Hematopoietic multipotent progenitor cell (in vitro differentiated cells): ENCODE data around the gene ARHGAP44. TPM values are rescaled to one million over a fixed set of nuclear protein-coding genes. Genes with fewer than 3 reads are reported as not detected.

ENCODE experiments used
- DNase-seq, 3 donors: peaks; one replicate each; pipeline ENCODE4 v3.0.0-alpha.2; 2011 to 2015; ENCODE audit warnings: low read depth in 2 of 3, low spot score in 2 of 3
- total RNA-seq: library from RNA; depleted of rRNA; stranded (reverse); fragments of >200 nt; gene quantifications from one replicate; pipeline ENCODE4 v1.2.3, GENCODE V29; 2012

ARHGAP44 gene, protein sequence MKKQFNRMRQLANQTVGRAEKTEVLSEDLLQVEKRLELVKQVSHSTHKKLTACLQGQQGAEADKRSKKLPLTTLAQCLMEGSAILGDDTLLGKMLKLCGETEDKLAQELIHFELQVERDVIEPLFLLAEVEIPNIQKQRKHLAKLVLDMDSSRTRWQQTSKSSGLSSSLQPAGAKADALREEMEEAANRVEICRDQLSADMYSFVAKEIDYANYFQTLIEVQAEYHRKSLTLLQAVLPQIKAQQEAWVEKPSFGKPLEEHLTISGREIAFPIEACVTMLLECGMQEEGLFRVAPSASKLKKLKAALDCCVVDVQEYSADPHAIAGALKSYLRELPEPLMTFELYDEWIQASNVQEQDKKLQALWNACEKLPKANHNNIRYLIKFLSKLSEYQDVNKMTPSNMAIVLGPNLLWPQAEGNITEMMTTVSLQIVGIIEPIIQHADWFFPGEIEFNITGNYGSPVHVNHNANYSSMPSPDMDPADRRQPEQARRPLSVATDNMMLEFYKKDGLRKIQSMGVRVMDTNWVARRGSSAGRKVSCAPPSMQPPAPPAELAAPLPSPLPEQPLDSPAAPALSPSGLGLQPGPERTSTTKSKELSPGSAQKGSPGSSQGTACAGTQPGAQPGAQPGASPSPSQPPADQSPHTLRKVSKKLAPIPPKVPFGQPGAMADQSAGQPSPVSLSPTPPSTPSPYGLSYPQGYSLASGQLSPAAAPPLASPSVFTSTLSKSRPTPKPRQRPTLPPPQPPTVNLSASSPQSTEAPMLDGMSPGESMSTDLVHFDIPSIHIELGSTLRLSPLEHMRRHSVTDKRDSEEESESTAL
- 0.27 TPM for total RNA-seq

DNA sequence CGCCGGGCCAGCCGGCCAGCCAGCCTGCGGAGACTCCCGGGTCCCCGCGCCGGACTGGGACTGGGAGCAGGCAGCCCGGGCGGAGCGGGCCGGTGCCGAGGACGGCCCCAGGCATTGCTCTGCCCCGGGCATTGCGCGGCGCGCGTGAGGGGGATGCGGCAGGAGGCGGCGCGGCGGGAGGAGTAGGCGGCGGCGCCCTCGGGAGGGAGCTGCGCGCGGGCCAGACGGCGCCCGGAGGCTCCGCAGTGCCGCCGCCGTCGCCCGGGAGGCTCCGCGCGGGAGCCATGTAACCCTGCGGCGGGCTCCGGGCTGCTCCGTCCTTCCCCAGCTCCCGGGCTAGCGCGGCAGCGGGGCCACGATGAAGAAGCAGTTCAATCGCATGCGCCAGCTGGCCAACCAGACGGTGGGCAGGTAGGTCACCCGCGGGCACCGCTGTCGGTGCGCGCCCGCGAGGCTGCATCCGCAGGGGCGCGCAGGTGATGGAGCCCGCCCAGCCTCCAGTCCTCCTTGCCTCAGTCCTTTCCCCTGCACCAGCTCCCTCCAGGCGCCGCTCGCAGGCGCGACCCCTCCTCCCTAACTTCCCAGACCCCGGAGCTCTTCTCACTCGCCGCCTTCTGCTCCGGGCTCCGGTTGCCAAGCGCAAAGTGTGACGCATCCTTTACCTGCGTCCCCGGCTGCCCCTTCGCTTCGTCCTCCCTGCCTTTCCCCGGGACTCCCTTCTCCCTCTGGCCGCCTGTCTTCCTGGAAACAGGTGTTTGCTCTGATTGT lies at the start of gene ARHGAP44:
Gene ARHGAP44 (plus strand): TSS at position 18 of the 768 bp plus-strand sequence. CDS start 341 bp downstream, at position 359.
- peak in 2 of 3 donors; percentile 23 to 42 for DNase-seq

DNA sequence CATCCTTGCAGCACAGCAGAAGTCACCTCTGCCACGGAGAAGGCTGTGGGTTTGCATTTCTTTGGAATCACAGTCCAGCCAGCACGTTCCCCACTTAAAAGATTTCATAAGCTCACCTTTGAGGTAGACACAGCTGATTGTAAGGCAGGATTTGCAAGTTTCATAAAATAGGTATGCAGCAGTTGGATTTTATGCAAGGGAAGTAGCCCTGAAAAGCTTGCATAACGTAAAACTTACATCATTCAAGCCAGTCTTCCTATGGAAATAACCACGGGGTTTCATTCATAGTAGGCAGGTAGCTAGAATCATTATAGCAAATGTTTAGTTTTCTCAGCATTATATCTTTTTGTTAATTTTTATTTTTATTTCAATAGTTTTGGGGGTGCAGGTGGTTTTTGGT lies 49.8 kb upstream of the ARHGAP44 start:
- no peak for DNase-seq

DNA sequence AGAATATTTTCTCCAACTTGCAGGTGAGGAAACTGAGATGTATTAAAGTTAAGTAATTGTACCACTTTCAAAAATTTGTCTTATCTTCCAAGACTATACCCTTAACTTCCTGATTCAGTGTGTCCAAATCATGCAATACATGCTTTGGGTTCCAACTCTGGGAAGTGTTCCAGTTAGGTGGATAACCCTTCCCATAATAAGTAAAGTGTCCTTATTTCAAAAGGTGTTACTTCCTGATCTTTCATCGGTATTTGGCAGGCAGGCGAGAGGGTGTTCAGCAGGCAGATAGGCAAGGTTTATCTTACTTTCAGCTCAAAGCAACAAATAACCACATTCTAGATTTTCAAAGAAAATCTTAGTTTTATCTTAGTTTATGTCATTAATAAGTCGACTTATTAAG lies 46.3 kb upstream of the ARHGAP44 start:
- no peak for DNase-seq

DNA sequence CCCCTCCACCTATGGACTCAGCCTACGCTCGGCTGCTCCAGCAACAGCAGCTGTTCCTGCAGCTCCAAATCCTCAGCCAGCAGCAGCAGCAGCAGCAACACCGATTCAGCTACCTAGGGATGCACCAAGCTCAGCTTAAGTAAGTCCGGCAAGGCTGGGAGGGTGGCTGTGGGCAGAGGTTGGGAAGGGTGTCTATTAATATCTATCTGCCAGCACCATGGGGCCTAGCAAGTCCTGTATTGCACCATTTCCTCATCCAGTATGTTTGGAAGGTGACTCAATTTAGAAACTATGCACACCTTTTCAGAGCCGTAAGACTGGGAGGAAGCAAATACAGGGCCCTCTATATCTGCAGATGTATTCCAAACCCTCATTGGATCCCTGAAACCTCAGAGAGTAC lies 45.0 kb upstream of the ARHGAP44 start:
- DNase-seq = no peak

DNA sequence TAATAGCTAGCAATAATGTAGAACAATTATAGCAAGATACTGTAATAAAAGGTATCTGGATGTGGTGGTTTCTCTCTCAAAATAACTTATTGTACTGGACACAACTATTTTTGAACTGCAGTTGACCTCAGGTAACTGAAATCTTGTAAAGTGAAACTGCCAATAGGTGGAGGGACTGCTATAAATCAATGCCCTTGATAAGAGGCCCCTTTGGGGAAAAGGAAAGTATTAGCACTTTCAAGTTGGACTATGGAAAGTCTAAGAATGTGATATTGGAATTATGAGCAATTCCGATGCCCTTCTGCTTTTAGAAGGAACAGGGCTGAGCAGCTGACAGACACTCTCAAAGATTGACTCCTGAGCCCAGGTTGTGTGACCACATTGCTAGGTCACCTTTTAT lies 44.5 kb upstream of the ARHGAP44 start:
- DNase-seq = no peak

DNA sequence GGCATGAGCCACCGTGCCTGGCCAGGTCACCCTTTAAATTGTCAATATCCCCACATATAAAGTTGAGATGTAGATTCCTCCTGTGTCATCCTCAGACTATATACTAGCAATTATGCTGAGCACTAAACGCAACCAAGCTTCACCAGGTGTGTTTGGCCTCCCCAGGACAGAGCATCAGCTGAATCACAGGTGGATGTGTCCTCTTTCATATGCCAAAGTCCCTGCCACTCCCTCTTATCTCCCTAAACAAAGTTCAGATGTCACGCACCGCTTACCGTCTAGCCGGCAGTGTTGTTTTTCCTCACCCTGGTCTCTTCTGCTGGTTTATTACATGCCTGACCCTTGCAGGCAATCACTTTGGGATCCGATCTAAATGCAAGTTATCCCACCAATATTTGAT lies 43.8 kb upstream of the ARHGAP44 start:
- DNase-seq = no peak

DNA sequence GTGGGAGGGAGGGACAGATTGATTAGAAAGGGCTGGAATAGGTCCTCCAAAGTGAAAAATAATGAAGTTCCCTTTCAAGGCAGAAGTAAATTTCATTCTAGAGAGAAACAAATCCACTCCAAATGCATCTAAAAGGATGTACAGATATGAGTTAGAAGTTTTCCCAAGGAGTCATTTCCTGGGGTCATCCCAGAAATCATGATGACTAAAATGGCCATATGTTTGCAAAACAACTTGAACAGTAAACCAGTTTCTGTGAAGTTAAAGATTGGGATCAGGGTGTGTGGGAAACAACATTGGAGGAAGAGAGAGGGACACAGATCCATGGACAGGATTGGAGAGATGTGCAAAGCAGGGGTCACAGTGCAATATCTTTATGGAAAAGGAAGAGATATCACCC lies 32.5 kb upstream of the ARHGAP44 start:
- DNase-seq = no peak

DNA sequence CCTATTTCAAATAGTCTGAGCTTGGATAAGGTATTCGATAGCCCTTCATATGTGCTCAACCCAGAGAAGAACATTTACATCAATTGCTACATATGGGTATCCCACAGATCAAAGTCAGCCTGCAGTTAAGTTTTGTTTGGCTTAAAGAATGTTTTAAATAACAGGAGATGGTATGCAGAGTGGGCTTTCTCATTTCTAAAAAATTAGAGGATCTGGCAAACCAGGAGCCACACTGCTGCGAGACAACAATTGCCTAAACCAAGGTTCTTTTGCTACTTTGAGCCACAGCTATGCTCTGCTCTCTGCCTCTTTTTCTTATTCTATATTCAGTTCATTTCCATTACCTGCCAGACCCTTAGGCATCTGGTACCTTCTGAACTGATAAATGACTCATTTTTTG lies 30.2 kb upstream of the ARHGAP44 start:
- DNase-seq = no peak

DNA sequence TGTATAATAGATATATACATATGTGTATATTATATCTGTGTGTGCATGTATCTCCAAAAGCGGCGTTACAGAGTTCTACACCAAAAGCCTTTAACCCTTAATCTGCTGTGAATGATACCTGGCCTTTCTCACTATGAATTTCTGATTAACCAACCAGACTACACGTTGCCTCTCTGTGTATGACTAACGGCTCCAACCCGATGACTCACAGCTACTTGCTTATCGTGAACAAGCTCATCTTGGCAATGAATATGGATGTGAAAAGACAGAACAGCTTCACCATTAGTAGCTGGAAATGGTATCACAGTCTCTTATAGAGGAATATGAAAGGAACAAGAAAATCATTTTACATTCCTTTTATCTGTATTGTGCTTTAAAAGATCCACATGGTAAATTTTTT lies 23.8 kb upstream of the ARHGAP44 start:
- DNase-seq = no peak

DNA sequence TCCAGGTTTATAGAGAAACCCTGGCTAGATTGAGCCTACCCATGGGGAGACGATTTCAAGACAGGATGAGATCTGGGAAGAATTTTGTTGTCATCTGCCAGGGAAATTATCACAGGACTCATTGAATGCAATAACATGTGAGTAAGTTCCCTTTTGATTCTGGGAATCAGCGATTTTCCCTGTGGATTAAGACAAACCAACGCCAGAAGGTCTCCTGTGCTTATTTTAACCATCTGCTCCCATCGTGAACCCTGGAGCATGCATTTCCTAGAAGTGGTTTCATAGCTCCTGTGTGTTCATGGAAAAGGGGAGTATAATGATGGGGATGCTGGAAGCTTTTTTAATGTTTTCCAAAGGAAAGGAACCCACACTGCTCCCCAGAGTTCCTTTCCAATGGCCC lies 21.0 kb upstream of the ARHGAP44 start:
- DNase-seq = no peak

DNA sequence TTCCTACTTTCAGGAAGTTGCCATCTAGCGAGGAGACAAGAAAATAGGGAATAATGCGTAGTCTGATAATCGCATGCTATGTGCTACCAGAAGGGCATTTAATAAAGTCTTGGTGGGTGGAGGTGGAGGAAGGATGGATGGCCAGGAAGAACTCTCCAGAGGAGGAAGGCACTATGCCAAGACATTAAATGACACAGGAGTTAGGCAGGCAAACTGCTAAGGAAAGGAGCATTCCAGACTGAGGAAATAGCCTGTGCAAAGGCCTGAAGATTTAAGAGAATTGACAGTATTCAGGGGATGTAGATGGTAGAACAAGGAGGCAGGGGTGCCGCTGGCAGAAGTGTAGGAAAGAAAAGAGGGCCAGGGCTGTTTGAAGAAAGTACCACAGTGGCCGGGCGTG lies 19.3 kb upstream of the ARHGAP44 start:
- no peak for DNase-seq

DNA sequence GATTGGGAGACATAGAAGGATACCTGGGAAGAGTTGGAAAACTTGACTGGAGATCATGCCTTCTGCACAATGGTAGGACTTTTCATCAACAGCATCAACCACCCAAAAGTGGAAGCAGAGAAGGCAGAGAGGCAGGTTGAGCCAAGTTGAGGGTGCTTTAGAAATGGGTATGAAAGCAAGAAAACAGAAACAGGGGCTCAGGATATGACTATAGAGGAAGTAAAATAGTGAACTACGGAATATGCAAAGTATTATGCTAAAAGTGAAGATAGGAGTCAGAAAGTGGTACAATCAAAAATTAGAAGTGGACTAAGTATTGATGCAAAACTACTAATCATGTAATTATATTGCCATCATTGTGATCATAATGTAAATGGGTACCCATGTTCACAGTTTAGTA lies 16.1 kb upstream of the ARHGAP44 start:
- no peak for DNase-seq

DNA sequence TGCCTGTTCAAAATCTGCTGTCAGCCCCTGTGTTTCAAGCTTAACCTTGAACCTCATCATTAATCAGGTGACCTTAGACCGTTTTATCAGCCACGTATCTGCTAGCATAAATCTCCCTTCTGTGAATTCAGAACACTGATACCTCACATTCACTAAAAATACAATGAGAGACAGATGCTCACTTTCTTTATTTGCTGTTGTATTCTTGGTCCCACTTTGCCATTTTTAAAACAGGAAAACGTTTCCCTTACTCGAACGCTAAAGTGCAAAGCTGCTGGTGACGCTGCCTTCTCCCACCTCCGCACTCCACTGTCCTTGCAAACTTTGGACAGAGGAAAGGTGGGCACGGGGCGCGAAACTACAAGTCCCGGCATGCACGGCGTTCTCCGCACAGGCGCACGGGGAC lies 220 bp upstream of the ARHGAP44 start:
- no peak for DNase-seq

DNA sequence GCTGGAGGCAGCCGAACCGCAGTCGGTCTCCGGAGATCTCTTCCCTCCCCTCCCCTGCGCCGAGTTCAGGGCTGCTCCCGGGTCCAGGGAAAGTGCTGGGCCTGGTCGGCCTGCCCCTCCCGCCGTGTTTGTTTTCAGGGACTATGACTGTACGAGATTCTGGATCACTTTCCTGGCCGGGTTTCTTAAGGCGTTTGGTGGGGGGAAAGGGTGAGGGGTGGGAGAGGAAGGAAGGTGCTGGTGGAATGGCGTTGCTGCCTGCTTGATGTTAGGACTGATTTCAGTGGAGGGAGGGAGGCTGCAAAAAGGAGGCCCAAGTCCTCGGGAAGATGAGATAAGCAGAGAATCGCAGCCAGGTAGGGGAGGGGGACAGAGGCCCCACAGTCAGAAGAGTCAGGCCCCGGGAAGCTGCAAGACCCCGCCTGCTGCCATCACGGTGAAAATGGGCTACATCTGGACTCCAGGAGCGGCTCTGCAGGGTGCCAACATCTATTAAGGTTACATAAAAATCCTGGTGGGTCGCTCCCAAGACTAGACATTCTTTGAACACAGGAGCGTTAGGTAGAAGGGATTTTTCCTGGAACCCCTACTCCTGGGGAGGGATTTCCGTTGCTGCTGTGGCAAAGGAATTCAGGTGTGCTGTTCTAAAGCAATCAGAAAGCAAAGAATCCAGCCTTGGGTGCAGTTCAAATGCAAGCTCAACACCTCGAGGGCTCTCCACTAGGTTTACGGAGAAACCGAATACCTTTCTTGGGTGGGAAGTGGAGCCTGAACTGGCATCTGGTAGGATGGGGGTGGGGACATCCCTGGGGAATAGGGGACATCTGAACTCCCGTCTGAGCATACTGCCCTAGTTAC lies 1.2 kb downstream of the ARHGAP44 start:
- no peak for DNase-seq

DNA sequence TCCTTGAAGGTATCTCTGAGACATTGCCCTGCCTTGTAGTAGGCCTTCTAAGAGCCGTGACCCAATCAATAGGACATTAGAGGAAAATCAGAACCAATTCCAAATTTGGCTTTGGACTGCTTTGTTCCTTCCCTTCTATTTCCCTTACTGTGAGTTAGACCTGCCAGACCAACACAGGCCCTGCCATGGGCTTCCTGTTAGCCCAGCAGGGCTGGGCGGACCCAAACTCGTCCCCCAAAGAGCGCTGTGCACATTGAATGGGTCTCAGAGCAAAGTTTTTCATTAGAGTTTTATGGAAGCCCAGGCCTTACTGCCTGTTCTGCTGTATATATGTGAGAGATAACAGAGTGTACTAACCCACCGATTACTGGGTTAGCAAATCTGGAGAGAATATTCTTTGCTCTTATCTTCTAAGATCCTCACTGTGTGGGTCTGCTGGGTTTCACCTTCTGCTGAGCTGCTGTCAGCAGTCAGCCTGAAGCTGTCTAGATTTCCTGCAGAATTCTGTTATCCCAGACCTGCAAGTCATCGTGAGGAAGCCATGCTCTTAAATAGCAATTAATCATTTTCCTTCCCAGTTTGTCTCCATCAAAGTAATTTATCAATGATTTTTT lies 5.7 kb downstream of the ARHGAP44 start:
- no peak for DNase-seq

DNA sequence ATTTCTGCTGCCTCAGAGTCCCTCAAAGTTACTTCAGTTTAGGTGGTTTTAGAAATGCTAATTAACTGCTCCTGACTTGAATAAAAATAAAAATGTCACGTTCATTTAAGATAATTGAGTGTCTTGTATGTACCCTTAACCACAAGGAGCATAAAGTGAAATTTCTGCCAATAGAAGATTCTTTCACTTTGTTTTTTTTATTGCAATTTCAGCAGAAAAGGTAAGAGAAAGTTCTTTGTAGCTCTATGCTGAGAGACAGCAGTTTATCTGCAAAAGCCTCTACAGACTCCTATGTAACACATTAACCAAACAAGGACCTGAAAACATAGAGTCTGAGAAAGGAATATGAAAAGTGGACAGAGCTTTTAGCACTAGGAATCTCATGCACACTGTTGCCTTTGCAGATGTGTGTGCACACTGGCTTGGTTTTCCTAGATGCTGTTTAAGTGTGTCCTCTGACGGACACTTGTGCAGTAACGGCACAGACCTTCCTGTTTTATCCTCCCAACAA lies 11.6 kb downstream of the ARHGAP44 start:
- no peak for DNase-seq

DNA sequence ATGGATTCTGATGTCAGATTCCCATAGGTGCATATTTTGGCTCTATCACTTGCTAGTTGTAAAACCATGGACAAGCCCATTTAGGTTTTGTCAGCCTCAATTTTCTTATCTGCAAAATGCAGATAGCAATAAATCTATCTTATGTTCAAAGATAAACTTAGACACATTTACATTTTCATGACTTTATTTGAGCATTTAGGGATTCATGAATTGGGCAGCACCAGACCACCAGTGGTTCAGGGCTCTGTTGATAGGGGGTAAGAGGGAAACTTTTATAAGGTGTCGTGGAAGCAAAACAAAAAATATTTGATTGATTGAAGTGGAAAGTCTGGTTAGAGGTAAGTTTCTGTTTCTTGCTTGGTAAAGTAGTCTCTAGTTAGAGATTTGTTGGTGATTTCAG lies 17.3 kb downstream of the ARHGAP44 start:
- no peak for DNase-seq

DNA sequence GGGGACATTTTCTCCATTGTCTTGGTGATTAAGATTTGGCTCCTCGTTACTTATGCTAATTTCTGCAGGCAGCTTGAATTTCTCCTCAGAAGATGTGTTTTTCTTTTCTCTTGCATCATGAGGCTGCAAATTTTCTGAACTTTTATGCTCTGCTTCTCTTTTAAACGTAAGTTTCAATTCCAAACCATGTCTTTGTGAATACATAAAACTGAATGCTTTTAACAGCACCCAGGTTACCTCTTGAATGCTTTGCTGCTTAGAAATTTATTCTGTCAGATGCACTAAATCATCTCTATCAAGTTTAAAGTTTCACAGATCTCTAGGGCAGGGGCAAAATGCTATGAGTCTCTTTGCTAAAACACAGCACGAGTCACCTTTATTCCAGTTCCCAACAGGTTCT lies 19.4 kb downstream of the ARHGAP44 start:
- no peak for DNase-seq

DNA sequence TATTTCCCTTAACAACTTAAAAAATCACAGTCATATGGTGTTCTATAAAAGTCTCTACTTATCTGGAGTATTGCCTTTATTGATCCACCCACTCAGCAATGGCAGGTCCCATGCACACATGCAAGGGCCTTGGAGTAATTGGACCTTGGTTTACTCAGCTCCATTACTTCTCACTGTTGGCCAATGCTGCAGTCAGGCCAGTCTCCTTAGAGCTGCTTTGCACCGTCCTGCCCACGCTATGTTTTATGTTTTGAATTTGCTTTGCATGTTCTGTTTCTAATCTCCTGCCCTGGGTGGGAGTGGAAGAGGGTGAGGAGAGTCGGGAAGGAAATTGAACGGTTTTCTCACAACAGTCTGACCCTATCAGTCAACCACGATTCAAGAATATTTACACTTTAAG lies 23.6 kb downstream of the ARHGAP44 start:
- DNase-seq = no peak

DNA sequence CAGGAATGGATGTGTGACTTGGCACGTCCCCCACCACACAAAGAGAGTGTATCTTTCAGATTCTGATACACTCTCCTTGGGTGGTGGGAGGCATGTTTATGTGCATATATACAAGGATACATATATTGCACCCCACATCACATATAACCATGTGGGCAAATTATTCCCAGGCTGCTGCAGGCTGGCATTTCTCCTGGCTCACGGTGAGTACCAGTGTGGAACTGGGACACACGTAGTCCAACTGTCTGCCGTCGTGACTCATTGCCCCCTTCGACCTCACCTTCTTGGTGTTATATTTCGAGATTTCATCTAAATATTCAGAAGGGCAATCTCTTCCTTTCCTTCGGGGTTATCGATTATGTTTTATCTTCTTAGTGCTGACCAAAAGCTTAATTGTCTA lies 24.4 kb downstream of the ARHGAP44 start:
- DNase-seq = no peak
